T-helper 22 cell (primary cell): ENCODE results near the gene AP4M1.
A peak's percentile ranks its signal among the peaks of the same experiment; 100 is the strongest.

ENCODE experiments used
- DNase-seq: peaks from one replicate; pipeline ENCODE4 v3.0.0-alpha.2; 2020; ENCODE audit warnings: low read depth

The AP4M1 gene

DNA sequence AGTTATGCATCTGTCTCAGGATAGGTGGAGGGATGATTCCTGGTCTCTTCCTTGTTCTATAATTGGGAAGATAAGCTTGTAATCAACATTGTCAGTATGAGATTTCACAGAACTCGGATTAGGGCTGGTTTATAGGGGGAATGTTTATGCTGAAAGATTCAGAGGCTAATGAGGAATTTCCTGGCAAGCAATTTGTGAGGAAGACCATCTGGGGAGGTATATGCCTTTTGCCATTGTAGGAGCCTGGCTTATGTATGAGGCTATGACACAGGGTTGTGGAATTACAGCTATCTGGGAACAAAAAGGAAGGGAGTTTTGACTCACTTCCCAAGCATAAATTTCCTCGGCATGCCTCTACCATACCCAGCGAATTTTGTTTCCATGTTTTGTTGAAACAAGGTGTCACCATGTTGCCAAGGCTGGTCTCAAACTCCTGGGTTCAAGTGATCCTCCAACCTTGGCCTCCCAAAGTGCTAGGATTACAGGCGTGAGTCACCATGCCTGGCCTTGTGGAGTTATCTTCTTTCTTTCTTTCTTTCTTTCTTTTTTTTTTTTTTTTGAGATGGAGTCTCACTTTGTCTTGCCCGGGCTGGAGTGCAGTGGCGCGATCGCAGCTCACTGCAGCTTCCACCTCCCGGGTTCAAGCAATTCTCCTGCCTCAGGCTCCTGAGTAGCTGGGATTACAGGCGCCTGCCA is 14.2 kb upstream of the AP4M1 start:
- no peak for DNase-seq

DNA sequence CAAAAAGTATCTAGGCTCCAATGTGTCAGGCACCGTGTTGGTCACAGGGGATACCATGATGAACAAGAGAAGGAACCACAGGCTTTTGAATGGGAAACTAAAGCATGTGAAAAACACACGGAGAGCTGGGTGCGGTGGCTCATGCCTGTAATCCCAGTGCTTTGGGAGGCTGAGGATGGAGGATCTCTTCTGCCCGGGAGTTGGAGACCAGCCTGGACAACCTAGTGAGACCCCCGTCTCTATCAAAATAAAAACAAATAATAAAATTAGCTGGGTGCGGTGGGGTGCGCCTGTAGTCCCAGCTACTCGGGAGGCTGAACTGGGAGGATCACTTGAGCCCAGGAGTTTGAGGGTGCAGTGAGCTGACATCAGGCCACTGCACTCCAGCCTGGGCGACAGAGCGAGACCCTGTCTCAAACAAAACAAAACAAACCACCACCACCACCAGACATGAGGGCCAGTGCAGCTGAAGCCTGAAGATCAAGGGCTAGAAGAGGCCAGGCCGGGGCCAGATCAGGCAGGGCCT is 13.3 kb upstream of the AP4M1 start:
- DNase-seq = no peak

DNA sequence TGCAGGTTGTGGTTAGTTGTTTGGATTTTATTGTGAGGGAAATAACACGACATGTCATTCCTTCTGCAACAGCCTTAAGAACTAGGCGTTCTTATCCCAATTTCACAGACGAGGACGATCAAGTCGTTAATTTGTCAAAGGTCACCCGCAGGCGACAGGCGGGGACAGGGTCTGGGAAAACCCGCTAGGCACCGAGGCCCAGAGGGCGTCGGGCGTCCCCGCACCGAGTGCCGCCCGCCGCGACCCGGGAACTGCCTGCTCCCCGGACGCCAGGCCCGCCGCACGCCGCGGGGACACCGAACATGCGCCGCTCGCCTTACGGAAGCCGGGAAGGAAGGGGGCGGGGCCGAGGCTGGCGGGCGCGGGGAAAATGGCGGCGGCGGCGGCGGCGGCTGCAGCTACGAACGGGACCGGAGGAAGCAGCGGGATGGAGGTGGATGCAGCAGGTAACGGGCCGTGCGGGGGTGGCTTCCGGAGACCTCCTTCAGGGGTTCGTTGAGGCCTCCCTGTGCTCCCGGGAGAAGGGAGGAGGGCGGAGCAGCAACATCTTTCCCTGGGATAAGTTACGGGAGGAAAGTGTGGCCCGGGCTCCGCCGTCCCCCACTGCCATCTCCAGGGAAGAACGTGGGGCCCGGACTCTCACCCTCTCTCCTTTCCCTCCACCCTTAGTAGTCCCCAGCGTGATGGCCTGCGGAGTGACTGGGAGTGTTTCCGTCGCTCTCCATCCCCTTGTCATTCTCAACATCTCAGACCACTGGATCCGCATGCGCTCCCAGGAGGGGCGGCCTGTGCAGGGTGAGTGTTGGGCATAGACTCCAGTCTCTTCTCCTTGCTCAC is 12.6 kb upstream of the AP4M1 start, which contains the start of gene COPS6:
TSS of gene COPS6 (plus strand) at position 349 of the 837 bp plus-strand sequence. CDS start at position 371, 22 bp downstream.
- peak; percentile 80 for DNase-seq

DNA sequence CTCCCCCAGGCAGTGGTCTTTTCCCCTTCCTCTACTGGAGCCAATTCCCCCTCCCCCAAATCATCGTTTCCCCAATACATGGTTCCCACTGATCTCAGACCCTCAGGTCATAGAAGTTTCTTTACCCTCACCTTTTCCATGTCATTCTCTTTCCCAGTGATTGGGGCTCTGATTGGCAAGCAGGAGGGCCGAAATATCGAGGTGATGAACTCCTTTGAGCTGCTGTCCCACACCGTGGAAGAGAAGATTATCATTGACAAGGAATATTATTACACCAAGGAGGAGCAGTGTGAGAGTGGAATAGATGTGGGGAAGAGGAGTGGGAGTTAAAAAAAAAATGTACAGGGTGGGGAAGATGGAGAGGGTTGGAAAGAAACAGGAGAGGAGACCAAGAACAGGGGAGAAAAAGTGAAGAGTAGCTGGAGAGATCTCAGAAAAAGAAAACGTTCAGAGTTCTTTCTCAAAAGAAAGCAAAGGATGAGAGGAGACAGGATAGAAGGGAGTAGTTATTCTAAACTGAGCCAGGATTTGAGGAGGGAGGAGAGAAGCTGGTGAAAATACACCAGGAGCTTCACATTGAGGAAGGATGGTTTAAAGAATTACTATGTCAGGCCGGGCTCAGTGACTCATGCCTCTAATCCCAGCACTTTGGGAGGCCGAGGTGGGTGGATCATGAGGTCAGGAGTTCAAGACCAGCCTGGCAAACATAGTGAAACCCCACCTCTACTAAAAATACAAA is 11.8 kb upstream of the AP4M1 start:
- no peak for DNase-seq

DNA sequence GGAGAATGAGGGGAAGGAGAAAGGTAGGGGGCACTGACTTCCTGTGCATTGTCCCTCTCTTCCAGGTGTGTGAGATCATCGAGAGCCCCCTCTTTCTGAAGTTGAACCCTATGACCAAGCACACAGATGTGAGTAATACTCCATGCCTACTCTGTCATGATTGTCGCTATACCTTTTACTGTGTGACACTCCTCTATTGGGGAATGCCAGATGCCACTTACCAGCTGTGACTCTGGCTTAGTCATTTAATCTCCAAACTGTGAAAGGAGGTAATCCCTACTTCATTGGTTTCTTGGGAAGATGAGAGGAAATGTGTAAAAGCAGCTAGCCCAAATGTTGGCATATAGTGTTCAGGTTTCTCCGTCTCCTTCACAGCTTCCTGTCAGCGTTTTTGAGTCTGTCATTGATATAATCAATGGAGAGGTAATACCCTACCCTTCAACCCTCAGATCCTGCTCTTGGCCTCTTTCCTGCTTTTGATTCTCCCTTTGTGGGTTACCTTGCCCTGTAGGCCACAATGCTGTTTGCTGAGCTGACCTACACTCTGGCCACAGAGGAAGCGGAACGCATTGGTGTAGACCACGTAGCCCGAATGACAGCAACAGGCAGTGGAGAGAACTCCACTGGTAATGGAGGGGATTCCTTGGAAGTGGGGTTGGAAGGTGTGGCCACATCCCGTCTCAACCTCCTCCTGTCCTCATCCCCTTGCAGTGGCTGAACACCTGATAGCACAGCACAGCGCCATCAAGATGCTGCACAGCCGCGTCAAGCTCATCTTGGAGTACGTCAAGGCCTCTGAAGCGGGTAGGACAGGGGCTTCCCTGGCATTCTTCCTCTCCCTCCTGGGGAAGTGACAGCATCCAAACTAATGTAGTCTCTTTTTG is 10.7 kb upstream of the AP4M1 start:
- DNase-seq = no peak

DNA sequence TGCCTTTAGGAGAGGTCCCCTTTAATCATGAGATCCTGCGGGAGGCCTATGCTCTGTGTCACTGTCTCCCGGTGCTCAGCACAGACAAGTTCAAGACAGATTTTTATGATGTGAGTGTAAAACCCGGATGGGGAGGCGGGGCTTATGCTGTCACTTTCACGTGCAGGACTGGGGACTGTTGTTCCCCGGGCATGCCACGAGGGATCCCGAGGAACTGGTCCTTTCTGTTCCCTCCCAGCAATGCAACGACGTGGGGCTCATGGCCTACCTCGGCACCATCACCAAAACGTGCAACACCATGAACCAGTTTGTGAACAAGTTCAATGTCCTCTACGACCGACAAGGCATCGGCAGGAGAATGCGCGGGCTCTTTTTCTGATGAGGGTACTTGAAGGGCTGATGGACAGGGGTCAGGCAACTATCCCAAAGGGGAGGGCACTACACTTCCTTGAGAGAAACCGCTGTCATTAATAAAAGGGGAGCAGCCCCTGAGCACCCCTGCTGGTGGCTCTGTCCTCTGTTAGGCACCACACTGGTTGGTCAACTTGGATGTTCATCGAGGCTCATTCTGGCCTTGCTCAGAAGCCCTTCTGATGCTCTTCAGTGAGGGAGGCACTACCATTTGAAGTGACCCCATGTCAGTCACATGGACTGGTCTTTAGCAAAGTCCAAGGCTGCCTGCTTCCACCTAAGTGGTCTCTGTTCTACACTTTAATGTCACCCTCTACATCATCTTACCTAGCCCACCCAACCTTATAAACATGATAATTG is 9.8 kb upstream of the AP4M1 start:
- no peak for DNase-seq

DNA sequence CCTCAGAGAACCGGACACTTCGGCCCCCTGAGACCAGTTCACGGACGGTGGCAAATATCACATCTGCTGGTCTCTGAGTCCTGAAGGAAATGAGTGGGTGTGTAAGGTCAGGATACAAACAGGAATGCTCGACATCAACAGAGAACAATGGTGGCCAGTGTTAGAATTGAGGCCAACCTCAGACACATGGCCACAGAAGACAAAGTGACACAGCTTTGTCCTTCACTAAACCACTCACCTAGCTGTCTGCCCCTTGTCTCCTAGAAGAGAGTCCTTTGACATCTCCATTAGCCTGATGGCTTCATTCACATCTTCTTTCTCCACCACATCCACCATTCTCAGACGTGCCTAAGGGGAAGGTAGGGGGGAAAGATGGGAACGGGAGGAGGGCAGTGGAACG is 8.4 kb upstream of the AP4M1 start:
- no peak for DNase-seq

DNA sequence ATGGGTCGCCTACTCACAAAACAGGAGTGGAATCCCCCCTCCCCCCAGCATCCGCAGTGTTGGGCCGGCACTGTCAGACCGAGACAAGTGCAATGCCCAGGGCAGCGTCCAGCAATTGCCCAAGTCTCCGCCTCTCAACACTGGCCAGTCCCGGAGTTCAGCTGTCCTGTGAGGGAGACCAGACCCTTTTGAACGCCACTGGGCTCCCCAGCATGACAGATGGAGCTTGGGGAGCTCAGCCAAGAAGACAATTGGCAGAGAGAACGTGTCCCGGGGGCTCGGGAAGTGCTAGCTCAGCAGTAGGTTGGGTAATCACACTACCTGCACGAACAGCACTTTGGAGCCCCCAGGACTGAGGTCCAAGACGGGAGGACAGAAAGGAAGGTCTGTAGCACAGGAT is 7.9 kb upstream of the AP4M1 start:
- no peak for DNase-seq

DNA sequence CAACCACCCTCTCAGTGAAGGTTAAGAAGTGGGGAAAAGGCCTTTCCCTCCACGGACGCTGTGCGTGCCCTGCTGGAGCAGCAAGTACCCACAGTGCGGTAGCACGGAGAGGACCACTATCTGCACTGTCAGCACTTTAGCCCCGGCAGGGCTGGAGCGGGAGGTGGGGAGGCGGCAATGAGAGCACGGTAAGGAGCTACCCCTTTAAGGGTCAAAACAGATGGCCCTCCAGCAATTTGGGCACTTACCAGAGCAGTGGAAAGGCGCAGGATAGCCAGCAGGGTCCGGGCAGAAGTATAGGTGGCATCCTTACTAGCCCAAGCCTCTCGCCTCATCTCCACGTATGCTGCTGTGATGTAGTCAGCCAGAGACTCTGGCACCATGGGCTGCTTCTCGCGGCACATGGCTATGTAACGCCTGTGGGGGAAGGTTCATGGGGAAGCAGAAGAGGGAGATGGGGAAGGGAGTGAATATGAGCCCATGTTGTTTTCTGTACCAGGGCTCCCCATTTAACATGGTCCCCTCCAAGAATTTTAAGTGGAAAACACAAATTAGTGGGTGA is 7.4 kb upstream of the AP4M1 start:
- DNase-seq = no peak

DNA sequence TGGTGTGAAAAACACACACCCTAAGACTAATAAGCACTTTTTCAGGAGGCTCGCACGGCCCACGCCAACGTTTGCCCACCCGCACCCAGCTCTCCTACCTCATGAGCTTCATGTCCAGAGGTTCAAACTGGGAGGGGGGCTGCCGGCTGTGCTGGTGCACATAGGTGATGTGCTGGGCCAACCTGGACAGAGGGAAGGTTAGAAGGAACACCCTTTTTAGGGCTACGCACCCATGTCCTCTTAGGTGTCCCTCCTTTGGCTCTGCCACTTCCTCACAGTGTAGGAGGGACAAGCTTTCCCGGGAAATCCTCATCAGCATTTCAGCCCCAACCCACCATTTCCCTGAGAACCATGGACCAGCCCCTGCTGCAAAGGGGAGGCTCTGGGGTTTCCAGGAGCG is 6.2 kb upstream of the AP4M1 start:
- DNase-seq = no peak

DNA sequence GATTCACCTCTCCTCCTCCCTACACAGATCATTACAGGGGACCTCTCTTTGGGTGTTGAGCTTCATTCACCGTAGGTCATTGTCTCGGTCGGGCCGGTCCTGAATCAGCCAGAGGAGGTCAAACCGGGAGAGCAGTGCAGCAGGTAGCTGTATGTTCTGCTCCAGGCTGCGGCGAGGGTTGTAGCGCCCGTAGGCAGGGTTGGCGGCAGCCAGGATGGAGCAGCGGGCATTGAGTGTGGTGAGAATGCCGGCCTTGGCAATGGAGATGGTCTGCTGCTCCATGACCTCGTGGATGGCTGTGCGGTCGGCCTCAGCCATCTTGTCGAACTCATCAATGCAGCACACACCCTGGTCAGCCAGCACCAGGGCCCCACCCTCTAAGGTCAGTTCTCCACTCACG is 5.7 kb upstream of the AP4M1 start:
- no peak for DNase-seq

DNA sequence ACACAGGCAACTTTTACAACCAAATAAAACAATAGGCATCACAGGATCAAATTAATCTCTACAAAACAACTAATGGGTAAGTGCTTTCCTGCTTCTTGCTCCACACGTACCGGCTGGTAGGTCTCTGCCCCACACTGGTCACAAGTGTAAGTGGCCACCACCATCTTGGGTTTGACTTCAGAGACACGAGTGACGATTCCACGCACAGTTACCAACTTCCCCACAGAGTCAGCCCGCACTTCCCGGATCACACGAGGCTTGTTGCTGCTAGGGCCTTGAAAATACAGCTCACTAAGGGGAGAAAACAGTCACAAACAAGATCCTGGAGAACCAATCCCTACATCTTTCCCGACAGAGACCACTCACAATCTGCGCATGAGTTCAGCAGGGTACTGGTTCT is 2.5 kb upstream of the AP4M1 start:
- no peak for DNase-seq

DNA sequence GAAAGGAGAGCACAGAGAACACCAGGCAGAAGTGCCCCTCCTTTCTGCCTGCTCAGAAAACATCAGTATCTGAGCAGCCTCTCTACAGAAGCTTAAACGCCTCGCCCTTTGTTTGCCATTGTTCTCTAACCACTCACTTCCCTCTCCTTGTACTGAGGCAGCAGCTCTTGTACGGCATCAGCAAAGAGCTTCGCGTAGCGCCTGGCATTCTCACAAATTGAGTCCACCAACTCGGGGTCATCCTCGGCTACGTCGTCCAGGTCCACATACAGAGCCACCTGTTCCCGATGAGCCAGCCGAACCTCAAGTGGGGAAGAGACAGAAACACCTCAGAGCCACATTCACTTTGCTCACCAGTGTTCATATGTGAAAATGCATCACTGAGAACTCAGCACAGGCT is 2.0 kb upstream of the AP4M1 start:
- DNase-seq = no peak

DNA sequence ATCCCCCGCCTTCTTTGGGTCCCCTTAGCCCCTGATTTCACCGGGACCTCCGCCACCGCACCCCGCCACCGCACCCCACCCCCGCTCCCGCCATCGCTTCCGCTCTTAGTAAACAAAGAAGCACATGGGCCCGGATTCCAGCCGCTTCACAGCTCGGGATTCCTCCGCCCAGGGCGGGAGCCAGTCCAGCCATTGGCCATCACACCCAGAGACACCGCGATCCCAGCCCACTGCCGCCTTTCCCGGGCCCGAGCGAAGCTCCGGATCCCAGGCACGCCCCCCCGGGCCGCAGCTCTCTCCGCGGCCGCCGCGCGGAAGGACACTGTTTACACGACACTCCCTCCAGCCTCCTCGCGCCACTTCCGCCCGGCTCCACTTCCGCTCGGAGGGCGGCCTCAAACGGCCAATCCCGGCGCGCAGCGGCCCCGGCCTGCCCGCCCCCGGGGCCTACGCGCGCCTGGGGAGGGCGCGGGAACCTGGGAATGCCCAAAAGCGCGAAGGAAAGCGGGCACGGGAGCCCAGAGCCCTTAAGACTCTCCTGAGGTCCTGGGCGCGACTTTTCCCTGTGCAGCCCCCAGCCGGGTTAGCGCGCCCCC is 925 bp upstream of the AP4M1 start:
- DNase-seq = peak; percentile 79

DNA sequence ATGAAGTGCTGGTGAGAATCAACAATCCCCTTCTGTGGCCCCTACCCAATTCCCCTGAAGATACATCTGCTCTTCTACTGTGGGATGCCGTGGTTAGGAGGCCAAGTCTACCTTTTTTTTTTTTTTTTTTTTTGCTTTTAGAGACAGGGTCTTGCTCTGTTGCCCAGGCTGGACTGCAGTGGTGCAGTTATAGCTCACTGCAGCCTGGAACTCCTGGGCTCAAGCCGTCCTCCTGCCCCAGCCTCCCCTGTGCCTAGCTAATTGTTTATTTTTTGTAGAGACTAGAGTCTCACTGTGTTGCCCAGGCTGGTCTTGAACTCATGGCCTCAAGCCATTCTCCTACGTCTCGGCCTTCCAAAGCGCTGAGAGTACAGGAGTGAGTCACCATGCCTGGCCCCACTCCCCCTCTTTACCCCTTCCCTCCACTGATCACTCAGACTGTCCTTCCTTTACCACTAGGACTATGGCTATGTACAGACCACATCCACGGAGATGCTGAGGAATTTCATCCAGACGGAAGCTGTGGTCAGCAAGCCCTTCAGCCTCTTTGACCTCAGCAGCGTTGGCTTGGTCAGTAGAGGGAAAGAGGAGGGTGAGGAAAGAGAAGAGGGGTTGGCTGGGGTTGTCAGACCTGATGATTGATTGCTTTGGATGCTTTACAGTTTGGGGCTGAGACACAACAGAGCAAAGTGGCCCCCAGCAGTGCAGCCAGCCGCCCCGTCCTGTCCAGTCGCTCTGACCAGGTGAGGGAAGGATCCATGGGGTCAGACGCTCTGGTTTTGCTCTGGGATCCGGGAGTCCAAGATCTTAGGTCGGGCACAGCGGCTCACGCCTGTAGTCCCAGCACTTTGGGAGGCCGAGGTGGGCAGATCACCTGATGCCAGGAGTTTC is 1.8 kb downstream of the AP4M1 start:
- DNase-seq = no peak

DNA sequence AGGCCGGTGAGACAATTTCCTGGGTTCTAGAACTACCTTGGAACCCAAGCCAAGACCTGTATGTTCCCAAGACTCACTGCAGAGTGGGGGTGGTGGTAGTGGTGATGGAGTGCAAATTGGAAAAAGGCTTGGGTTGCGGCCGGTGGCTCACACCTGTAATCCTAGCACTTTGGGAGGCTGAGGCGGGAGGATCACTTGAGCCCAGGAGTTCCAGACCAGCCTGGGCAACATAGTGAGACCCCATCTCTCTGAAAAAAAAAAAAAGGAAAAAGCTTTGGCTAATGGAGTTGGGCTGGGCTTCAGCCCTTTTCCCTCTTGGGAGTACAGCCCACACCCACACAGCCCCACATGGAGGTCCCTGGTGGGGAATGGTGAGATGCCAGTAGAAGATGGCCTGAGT is 4.1 kb downstream of the AP4M1 start:
- DNase-seq = no peak

DNA sequence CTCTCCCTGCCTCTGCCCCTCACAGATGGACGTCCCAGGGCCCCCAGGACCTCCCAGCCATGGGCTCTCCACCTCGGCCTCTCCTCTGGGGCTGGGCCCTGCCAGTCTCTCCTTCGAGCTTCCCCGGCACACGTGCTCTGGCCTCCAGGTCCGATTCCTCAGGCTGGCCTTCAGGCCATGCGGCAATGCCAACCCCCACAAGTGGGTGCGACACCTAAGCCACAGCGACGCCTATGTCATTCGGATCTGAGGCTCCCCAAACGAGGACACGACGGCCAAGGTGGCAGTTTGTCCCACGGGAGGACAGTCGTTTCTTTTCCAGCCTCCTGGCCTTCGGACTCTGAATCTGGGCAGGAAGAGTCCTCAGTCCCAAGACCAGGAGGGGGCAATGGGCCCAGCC is 5.2 kb downstream of the AP4M1 start:
- no peak for DNase-seq

DNA sequence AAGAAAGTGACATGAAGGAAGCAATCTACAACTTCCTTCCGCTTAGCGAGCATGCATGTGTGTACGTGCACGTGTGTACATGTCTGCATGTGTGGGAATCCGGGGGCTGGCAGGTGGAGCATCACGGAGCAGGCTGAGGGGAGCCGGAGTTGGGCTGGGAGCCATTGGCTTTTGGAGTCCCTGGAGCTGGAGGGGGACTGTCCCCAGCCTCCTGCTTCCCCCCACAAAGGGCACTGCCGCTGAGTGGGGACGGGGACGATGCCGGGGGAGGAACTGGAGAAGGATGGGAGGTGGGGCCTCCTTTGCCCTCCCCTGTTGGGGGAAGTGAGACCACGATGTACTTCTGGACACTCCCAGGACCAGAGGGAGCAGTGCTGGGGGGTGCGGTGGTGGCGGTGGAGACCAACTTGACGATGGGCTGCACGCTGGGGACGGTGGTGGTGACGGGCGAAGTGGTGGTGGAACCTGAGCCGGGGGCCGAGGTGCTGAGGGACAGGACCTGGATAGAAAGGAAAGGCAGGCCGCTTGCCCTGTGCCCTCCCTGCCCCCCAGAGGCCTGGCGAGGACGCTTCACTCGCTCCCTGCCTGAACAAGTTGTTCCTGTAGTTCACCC is 5.8 kb downstream of the AP4M1 start:
- DNase-seq = no peak

DNA sequence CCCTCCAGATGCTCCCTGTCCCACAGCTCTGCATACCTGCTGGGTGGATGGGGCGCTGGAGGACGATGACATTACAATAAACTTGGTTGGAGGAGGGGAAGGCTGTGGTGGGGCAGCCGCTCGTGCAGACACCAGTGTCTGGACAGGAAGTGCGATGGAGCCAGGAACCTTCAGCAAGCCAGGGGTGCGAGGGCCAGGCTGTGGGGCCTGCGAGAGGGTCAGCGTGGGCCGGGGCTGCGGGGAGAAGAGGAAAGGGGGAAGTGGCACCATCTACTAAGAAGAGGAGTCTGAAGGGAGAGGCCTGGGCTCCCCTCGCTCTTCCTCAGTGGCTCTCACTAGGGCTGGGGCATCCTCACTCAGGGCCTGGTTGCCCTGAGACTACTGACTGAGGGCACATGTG is 6.4 kb downstream of the AP4M1 start:
- no peak for DNase-seq
